ENCODE measurements around the gene OR4D11. TPM values are rescaled to one million over a fixed set of nuclear protein-coding genes. Genes with fewer than 3 reads are reported as not detected.
A peak's percentile ranks its signal among the peaks of the same experiment; 100 is the strongest.

The OR4D11 gene
- total RNA-seq, 1 experiment from 2014 or later = not detected

- intact Hi-C loops (cut with micrococcal nuclease; ENCODE audit: unreplicated experiment) = loop anchor here (5.0 to 10.0 kb wide), 2 partner anchors 117 to 224 kb away; partner anchors contain the start of gene PATL1
- Histone ChIP-seq H3K9me3 (ENCODE audit: control insufficient read depth, insufficient read depth, low read depth, low read length) (no peaks in the 10 kb centered on the region), H3K4me1 (ENCODE audit: control insufficient read depth, insufficient read depth, low read length) (peaks cover 18% of the 10 kb centered on the region), H3K27ac (ENCODE audit: low read length) (peak overlapping the region; percentile 94), H3K27me3 (ENCODE audit: control insufficient read depth, insufficient read depth, low read length) (no peaks in the 10 kb centered on the region), H3K4me3 (ENCODE audit: low read depth in 2 of 2, low read length in 2 of 2) (peak overlapping the region; percentile 89 to 95), H3K36me3 (ENCODE audit: control insufficient read depth, insufficient read depth, low read length) (no peaks in the 10 kb centered on the region)
- ATAC-seq (peak; percentile 90), DNase-seq (ENCODE audit: low read depth, low spot score) (peak; percentile 97)
- POLR2A ChIA-PET = interaction anchor here (0.5 kb wide), 1 partner anchor 14 kb away, joined by 7 read pairs; no protein-coding TSS in a partner anchor
- no TSS peak for BruUV-seq (replicated peaks)
- TF ChIP-seq TCF7L2 (IDR thresholded peaks at IDR 0.05; ENCODE audit: low read depth, low read length) (no peak), POLR2AphosphoS5 (IDR thresholded peaks at IDR 0.05; ENCODE audit: low read depth, low read length) (peak; percentile 71; the same call in 1 of the 2 replicates), REST (IDR thresholded peaks at IDR 0.05; ENCODE audit: insufficient read depth in 1 of 2, low read depth in 2 of 2, low read length in 1 of 2) (no peak), SIN3A (IDR thresholded peaks at IDR 0.05; ENCODE audit: borderline replicate concordance, insufficient read depth, low read depth, low read length) (0 out of 2 replicates have a peak, but pooled peaks have one; percentile 20), CTCF (IDR thresholded peaks at IDR 0.05) (peak; percentile 67)
- in situ Hi-C loops (cut with HindIII; ENCODE audit: low pct_unique_long_range_greater_than_20kb, low sequenced_read_pairs) = no loop called here
- CTCF ChIA-PET = interaction anchor here (0.6 kb wide), 1 partner anchor 902 kb away, joined by 5 read pairs; no protein-coding TSS in a partner anchor
Observed at GRCh38 chr11:59550368-59550841, 47.0 kb downstream of the OR4D11 start.

DNA sequence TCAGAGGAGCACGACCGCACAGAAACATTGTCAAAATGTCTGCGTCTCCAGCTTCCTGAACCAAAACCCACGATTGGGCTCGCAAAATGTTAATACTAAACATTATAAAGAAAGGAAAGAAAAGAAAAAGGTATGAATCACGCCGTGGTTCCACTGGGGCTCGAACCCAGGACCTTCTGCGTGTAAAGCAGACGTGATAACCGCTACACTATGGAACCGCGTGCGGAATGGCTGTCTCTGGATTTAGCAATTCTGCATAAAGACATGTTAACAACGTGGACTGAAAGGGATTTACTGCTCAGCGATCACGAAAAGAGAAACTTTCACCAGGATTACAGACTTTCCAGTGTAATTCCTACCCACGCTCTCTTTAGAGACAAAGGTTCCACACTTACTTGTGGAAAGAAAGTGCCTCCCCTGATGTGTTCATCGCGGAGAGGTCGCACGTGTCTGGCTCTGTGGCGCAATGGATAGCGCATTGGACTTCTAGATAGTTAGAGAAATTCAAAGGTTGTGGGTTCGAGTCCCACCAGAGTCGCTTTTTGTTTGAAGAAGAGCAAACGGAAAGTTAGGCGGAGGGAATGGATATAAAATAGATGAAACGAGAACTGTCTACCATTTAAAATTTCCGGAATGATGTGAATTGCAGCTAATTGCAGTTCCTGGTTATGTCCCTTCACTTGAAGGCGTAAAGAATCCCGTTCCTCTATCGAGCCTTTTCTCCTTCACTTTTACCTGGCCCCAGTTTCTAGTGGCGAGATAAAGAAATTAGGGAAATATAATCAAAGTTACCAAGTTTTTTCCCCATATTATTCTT lies 47.7 kb downstream of the OR4D11 start:
- Histone ChIP-seq H3K27ac (ENCODE audit: low read length) (peak overlapping the region; percentile 94), H3K4me1 (ENCODE audit: control insufficient read depth, insufficient read depth, low read length) (peaks cover 12% of the 10 kb centered on the region), H3K27me3 (ENCODE audit: control insufficient read depth, insufficient read depth, low read length) (no peaks in the 10 kb centered on the region), H3K9me3 (ENCODE audit: control insufficient read depth, insufficient read depth, low read depth, low read length) (no peaks in the 10 kb centered on the region), H3K4me3 (ENCODE audit: low read depth in 2 of 2, low read length in 2 of 2) (peak overlapping the region; percentile 89 to 95), H3K36me3 (ENCODE audit: control insufficient read depth, insufficient read depth, low read length) (no peaks in the 10 kb centered on the region)
- ChIA-PET POLR2A (no interaction called here), CTCF (no interaction called here)
- intact Hi-C loops (cut with micrococcal nuclease; ENCODE audit: unreplicated experiment) = loop anchor here (5.0 to 10.0 kb wide), 2 partner anchors 116 to 224 kb away; partner anchors contain the start of gene PATL1
- BruUV-seq (replicated peaks) = no TSS peak
- DNase-seq (ENCODE audit: low read depth, low spot score) = no peak
- ATAC-seq = peak; percentile 71
- peak; percentile 21; the same call in 1 of the 2 replicates for TF ChIP-seq TCF7L2 (IDR thresholded peaks at IDR 0.05; ENCODE audit: low read depth, low read length)
- 0 out of 2 replicates have a peak, but pooled peaks have one; percentile 42 for TF ChIP-seq POLR2AphosphoS5 (IDR thresholded peaks at IDR 0.05; ENCODE audit: low read depth, low read length)
- TF ChIP-seq CTCF (IDR thresholded peaks at IDR 0.05) = no peak
- in situ Hi-C loops (cut with HindIII; ENCODE audit: low pct_unique_long_range_greater_than_20kb, low sequenced_read_pairs) = no loop called here
